GM19395 (cell line): ENCODE data around the gene SH3GL3.

Experiments
- ATAC-seq: cut with Tn5 transposase; IDR thresholded peaks from one replicate; pipeline ENCODE4 v1.9.1; 2021; ENCODE audit warnings: mild to moderate bottlenecking, moderate library complexity; ENCODE audit not compliant: unreplicated experiment

Gene SH3GL3

DNA sequence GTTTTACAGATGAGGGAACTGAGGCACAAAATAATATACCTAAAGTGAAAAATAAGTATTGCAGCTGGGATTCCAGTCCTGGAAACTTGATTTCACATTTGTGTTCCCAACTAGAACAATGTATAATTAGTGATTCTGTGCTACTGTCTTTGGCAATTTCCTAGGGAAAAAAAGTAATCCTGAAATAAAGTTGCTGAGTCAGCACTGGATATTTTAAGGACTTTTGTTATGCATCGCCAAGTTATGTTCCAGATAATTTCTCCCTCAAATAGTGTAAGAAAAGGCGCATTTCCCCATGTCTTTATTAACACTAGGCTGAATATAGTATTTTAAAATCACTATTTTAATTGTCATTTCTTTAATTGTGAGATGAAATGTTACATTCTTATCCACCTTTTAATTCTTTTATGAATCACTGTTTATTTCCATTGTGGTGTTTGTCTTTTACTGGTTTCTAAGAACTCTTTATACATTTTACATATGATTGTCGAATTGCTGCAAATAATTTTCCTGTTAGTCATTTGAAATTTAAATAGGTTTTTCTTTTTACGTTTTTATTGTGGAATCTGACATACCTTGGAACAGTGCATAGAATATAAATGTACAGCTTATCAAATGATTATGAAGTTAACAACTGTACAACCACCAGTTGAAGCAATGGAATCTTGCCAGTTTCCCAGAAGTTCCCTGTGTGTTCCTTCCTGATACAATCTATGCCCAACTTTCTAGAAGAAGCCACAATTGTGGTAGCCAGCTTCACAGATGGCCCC is 56.6 kb downstream of the SH3GL3 start:
- no peak for ATAC-seq

- no peak for ATAC-seq
Measured at GRCh38 chr15:83504365-83504764, 57.2 kb downstream of the SH3GL3 start.

DNA sequence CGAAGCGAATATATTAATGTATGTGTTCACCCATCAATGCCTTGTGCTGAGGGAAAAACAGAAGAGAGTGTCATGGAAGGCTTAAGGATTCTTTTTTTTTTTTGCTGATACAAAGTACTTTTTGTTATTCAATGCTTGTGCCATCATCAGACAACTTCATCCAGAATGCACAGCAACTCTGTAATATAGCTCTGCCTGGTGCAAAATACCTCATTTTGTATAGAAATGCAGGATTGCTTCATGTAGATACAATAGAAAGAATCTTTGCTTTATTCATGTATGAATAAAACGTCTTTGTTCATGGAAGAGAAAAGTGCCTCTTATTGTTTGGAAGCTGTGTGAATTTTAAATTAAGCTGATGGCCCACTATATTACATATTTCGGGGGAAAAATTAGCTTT is 62.9 kb downstream of the SH3GL3 start:
- no peak for ATAC-seq

DNA sequence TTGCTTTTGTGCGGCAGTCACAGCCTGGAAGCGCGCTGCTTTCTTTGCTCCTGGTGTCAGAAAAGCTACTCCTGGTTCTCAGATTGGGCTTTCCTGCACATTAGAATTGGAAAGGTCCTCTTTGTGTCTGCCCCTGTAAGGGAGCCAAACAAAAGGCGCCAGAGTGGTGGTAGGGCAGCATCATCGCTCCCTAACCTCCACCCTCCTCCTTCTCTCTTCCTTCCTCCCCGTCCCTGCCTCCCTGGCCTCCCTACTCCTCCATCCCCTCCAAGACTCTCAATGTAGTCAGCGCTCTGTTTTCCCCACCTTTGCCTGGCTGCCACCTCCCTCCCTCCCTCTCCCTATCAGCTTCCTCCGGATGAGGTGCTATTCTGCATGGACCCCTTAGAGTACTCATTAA is 65.3 kb downstream of the SH3GL3 start:
- no peak for ATAC-seq

- no peak for ATAC-seq
Measured at GRCh38 chr15:83514584-83514983, 67.4 kb downstream of the SH3GL3 start.

- ATAC-seq: no peak
Measured at GRCh38 chr15:83515164-83515563, 68.0 kb downstream of the SH3GL3 start.

DNA sequence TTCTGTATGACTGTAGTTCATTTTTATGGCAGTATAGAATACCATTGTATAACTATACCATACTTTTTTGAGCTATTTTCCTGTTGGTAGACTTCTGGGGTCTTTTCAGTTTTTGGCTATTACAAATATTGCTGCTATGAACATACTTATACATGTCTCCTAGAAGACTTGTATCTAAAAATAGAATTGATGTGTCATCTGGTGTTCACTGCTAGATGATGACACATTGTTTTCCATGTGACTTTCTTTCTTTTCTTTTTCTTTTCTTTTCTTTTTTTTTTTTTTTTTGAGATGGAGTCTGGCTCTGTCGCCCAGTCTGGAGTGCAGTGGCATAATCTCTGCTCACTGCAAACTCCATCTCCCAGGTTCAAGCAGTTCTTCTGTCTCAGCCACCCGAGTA is 69.8 kb downstream of the SH3GL3 start:
- ATAC-seq: no peak

DNA sequence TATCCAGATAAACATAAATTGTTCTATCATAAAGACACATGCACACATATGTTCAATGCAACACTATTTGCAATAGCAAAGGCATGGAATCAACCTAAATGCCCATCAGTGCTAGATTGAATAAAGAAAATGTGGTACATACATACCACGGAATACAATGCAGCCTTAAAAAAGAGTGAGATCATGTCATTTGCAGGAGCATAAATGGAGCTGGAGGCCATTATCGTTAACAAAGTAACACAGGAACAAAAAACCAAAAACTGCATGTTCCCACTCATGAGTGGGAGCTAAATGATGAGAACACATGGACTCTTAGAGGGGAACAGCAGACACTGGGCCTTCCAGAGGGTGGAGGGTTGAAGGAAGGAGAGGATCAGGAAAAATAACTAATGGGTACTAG is 79.2 kb downstream of the SH3GL3 start:
- ATAC-seq: no peak

DNA sequence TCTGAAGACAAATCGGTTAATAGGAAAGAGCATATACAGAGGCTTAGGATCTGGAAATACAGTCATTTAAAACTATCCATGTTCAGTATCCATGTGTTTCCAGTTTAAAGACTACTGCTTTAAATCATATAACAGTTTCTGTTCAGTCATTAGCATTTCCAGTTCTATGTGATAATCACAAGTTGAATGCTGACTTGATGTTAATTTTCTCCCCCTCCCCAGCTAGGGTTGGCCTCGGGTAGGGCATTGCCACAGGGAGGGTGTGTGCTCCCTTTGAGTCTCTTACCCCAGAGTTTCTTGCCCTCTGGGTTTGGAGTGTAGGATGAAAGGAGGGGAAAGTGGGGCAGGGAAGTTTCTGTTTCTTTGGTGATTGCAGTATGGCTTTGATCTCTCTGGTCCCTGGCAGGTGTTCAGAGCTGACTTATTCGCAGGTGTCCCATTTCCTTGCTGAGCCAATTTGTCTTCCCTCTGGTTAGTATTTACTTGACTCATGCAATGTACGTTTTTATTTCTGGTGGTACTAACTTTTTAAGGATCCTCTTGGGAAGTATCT is 86.3 kb downstream of the SH3GL3 start:
- ATAC-seq: no peak

DNA sequence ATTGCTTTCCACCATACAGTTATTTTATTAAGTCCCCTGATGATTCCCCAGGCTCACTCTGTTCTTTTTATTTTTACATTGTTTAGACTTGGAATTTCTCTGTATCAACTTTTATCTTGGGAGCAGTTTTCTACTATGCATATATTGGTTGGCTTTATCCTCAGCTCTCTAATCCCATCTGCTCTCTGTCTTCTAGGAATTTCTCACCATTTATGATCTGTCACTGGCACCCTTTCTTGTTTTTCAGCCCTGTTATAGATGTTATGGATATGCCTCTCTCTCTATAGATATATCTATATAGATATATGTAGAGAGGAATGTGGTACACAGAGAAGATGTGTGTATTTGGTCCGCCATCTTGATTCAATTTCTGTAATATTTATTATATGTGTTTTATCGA is 90.5 kb downstream of the SH3GL3 start:
- ATAC-seq: no peak

DNA sequence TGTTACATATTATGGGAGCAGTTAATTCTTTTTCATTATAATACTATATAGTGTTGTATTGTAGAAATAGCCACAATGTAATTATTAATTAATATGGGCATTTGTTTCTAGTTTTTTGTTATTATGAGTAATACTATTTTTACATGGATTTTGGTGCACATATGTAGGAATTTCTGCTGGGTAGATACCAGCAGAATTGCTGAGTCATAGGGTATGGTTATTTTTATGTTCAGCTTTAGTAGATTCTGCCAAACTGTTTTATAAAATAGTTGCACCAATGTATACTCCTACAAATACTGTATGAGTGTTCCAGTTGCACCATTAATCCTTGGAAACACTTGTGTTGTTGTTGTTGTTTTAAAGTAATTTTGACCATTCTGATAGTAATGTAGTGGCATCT is 91.5 kb downstream of the SH3GL3 start:
- ATAC-seq: no peak

DNA sequence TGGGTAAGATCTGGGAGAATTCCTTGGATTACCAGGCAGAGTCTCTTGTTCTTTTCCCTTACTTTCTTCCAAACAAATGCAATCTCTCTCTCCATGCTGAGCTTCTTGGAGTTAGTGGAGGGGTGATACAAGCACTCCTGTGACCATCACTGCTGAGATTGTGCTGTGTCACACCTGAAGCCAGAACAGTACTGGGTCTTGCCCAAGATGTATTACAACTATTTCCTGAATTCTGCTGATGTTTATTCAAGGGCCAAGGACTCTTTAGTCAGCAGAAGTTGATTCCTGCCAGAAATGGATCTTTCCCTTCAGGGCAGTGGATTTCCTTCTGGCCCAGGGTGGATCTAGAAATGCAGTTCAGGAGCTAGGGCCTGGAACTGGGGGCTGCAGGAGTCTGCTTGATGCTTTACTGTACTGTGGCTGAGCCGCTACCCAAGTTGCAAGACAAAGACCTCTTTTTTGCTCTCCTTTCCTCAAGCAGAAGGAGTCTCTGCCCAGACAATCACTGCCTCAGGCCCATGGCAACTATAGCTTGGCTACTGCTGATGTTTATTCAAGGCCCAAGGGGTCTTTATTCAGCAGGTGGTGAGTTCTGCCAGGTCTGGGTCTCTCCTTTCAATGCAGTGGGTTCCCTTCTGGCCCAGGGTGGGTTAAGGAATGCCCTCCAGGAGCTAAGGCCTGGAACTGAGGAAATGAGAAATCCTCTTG is 98.8 kb downstream of the SH3GL3 start:
- ATAC-seq: no peak

GRCh38 chr15:83546512-83546888 is 99.4 kb downstream of the SH3GL3 start:
- no peak for ATAC-seq

GRCh38 chr15:83547168-83547567 is 100.0 kb downstream of the SH3GL3 start:
- ATAC-seq: no peak

- no peak for ATAC-seq
Measured at GRCh38 chr15:83549623-83550022, 102.5 kb downstream of the SH3GL3 start.

DNA sequence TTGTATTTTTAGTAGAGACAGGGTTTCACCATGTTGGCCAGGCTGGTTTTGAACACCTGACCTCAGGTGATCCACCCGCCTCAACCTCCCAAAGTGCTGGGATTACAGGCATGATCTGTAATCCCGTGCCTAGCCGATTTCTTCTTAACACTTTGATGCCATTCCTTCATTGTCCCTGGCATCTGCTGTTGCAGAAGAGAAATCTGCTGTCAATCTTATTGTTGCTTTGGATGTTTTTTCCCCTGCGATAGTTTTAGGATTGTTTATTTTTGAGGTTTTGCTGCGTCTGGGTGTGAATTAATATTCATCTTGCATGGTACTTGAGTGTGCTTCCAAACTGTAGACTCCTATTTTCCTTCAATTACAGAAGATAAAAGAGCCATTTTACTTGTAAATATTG is 107.4 kb downstream of the SH3GL3 start:
- ATAC-seq: no peak

DNA sequence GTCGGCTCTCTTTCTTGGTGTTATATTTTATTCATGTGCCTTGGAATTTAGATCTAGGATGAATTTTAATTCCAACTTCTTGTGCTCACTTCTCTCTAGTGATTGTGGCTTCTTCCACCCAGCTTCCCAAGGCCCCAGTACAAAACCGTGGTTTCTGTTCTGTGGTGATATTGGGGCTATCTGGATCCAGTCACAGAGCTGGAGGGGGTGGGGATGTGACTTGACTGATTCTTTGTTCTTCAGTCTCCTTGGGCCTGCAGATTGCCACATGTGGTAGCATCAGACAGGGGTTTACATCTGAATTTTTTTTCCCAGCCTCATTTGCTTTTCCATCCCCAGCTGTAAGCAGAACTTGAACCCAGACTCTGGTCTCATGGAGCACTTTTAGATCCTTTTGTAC is 108.2 kb downstream of the SH3GL3 start:
- no peak for ATAC-seq

DNA sequence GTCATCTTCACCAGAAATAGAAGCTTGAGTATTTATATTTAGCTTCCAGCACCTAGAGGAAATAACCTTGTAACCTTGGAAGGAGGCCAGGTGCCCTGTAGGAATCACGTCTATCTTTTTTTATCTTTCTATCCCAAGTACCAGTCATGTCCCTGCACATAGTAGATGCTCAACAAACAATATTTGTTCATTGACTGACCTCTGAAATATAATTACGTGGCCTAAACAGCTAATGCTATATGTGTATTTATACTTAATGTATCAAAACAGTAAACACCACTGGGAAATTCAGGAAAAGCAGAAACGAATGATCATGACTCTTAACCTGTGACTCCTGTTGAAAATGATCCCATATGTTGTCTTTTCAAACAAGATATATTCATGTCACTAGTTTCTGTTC is 108.9 kb downstream of the SH3GL3 start:
- ATAC-seq: no peak

DNA sequence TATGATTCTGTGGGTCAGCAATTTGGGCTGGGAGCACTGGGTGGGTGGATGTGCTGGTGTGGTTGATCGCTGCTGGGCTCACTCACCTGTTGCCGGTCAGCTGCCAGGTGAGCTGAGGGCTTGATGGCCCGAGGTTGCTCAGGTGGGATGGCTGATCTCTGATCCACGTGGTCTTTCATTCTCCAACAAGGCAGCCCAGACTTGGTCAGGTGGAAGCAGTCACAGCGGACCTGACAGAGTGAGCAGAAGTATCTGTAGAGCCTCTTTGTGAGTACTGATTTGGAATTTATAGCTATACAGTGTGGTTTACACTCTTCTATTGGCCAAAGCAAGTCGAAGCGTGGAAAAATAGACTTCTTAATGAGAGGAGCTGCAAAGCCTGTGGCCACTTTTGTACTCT is 109.6 kb downstream of the SH3GL3 start:
- ATAC-seq: no peak

GRCh38 chr15:83558146-83558545 is 111.0 kb downstream of the SH3GL3 start:
- no peak for ATAC-seq

DNA sequence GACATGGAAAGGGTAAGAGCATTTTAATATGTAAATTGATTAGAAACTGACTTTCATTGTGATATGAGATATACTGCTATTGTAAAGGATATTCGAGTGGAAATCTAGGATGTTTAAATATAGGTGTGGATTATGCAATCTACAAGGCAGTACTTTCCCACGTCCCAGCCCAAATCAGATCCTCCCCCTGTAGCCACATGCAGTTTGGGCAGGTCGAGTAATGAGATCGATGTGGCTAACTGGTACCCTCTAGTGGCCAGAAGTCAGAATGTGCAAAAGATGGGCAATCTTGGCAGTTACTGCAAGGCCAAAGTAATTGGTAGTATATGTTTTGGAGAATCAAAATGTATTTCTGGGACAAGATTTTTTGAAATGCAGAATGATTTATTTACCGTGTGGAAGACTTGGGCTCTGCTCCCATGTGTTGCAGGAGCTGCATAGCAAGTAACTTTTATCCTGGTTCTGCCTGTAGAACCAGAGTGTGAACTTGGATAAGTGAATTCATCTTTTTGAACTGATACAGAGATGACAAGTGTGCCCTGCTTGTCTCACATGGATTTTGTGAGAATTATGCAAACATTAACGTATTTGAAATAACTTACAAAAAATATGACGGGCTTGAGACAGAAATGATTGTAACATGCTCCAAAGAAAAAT is 112.3 kb downstream of the SH3GL3 start:
- ATAC-seq: peak; percentile 72

DNA sequence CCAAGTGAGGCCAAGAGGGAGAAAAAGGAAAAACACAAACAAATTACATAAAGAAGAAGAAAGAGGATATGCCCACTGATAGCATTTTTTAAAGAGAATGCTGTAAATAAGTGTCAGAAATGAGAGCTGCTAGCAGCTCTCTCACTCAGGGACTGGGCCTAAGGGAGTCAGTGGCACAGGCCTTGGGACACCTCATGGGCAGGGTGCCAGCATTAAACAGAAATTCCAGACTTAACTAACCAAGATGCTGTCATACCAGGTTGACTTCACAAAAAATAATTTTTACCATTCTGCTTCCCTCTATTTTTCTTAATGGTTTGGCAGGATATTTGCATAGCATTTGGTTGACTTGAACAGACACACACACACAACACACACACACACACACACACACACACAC is 114.5 kb downstream of the SH3GL3 start:
- ATAC-seq: no peak
